H1 (cell line): ENCODE data around the gene ASCC3. TPM values are rescaled to one million over a fixed set of nuclear protein-coding genes. Genes with fewer than 3 reads are reported as not detected.

Experiments
- CTCF ChIA-PET: fragments of 300-600 bp; sonication (Branson Sonifier 250); formaldehyde crosslinking; loops from one replicate; lab custom pipeline; 2021; ENCODE audit not compliant: partially characterized antibody; lab: Charles Lee
- POLR2A ChIA-PET: fragments of 300-600 bp; sonication (Branson Sonifier 250); formaldehyde crosslinking; loops from one replicate; lab custom pipeline; 2021; ENCODE audit warnings: inconsistent platforms; ENCODE audit not compliant: partially characterized antibody; lab: Charles Lee
- DNase-seq, 2 experiments: peaks; one replicate each; pipeline versions ENCODE4 v3.0.0 to v3.0.0-alpha.2; 2010 to 2022; ENCODE audit warnings: low spot score in 2 of 2, low read depth in 1 of 2, mixed read lengths in 1 of 2
- FAIRE-seq: peaks from 2 replicates; lab custom pipeline; 2011; peaks lifted over from hg19 to GRCh38; lab: Jason Lieb, UNC
- H2AFZ ChIP-seq: 2 replicates; pipeline ENCODE4 v1.8.1; 2012; ENCODE audit warnings: low read length, inconsistent platforms
- H2AK5ac ChIP-seq: 2 replicates; pipeline ENCODE4 v1.6.1; 2013; ENCODE audit warnings: low read depth, low read length
- H2BK120ac ChIP-seq: replicated peaks from 2 replicates; pipeline ENCODE3; 2013; ENCODE audit warnings: low read depth, low read length, inconsistent platforms
- H2BK12ac ChIP-seq: 2 replicates; pipeline ENCODE4 v1.6.1; 2013; ENCODE audit warnings: low read depth, low read length
- H2BK15ac ChIP-seq: 2 replicates; pipeline ENCODE4 v1.6.1; 2013; ENCODE audit warnings: low read length
- H2BK20ac ChIP-seq: 2 replicates; pipeline ENCODE4 v1.6.1; 2013; ENCODE audit warnings: low read length
- H2BK5ac ChIP-seq: 2 replicates; pipeline ENCODE4 v1.6.1; 2013; ENCODE audit warnings: low read depth, low read length
- H3K14ac ChIP-seq: 2 replicates; pipeline ENCODE4 v1.6.1; 2013; ENCODE audit warnings: inconsistent platforms; ENCODE audit not compliant: insufficient read length
- H3K18ac ChIP-seq: 2 replicates; pipeline ENCODE4 v1.6.1; 2013; ENCODE audit warnings: low read length; ENCODE audit errors: extremely low read depth
- H3K23ac ChIP-seq: 2 replicates; pipeline ENCODE4 v1.6.1; 2013; ENCODE audit warnings: inconsistent platforms; ENCODE audit not compliant: insufficient read length
- H3K23me2 ChIP-seq: 2 replicates; pipeline ENCODE4 v1.6.1; 2013; ENCODE audit warnings: low read depth, low read length
- H3K27ac ChIP-seq: 2 replicates; pipeline ENCODE4 v1.6.1; 2011; ENCODE audit warnings: low read depth, low read length, inconsistent platforms
- H3K27me3 ChIP-seq, 4 experiments: replicated peaks in 1 of 4; 1 replicate in 1 of 4; 2 replicates in 3 of 4; pipeline versions ENCODE4 v1.6.1 to v1.8.1; 2011 to 2013; ENCODE audit warnings: low read length in 3 of 4, mild to moderate bottlenecking in 3 of 4, inconsistent platforms in 2 of 4, mixed read lengths in 2 of 4, moderate library complexity in 1 of 4; ENCODE audit not compliant: control insufficient read depth in 3 of 4, insufficient read depth in 3 of 4; ENCODE audit errors: extremely low read depth in 1 of 4
- H3K36me3 ChIP-seq, 4 experiments: 2 replicates each; pipeline versions ENCODE4 v1.6.1 to v1.8.1; 2011 to 2013; ENCODE audit warnings: mild to moderate bottlenecking in 4 of 4, low read length in 3 of 4, moderate library complexity in 2 of 4, control low read depth in 1 of 4, inconsistent platforms in 1 of 4; ENCODE audit not compliant: insufficient read depth in 4 of 4, control insufficient read depth in 2 of 4
- H3K4ac ChIP-seq: replicated peaks from 2 replicates; pipeline ENCODE3; 2013; ENCODE audit warnings: low read length, low read depth, mixed read lengths, inconsistent platforms; ENCODE audit not compliant: insufficient read length
- H3K4me1 ChIP-seq, 4 experiments: replicated peaks in 1 of 4; 1 replicate in 1 of 4; 2 replicates in 3 of 4; pipeline versions ENCODE4 v1.6.1 to v1.8.1; 2011 to 2013; ENCODE audit warnings: low read length in 3 of 4, inconsistent platforms in 2 of 4, mixed read lengths in 1 of 4; ENCODE audit not compliant: insufficient read depth in 4 of 4, control insufficient read depth in 3 of 4
- H3K4me2 ChIP-seq, 2 experiments: 2 replicates each; pipeline versions ENCODE4 v1.6.1 to v1.8.1; 2011 to 2013; ENCODE audit warnings: low read depth in 2 of 2, low read length in 2 of 2, control low read depth in 1 of 2, inconsistent platforms in 1 of 2, mild to moderate bottlenecking in 1 of 2; ENCODE audit not compliant: insufficient read depth in 1 of 2
- H3K4me3 ChIP-seq, 4 experiments: fragments of 200-600, 300-600 bp in 1 of 4; sonication (generic), shearing (Covaris generic), sonication (Bioruptor Twin) in 1 of 4; 2 replicates each; pipeline versions ENCODE4 v1.5.1 to v1.8.1; 2011 to 2016; ENCODE audit warnings: low read length in 4 of 4, low read depth in 3 of 4, control low read depth in 2 of 4, inconsistent platforms in 2 of 4, mild to moderate bottlenecking in 2 of 4, mixed read lengths in 1 of 4, moderate library complexity in 1 of 4; ENCODE audit not compliant: insufficient read depth in 2 of 4; ENCODE audit errors: extremely low read depth in 1 of 4
- H3K56ac ChIP-seq: replicated peaks from 2 replicates; pipeline ENCODE3; 2013; ENCODE audit warnings: low read depth, mild to moderate bottlenecking, mixed read lengths, low read length, inconsistent platforms; ENCODE audit not compliant: insufficient read length
- H3K79me1 ChIP-seq: 2 replicates; pipeline ENCODE4 v1.6.1; 2013; ENCODE audit warnings: low read depth, low read length, control low read depth
- H3K79me2 ChIP-seq, 2 experiments: 2 replicates each; pipeline versions ENCODE4 v1.6.1 to v1.8.1; 2012 to 2013; ENCODE audit warnings: low read length in 2 of 2, mild to moderate bottlenecking in 2 of 2, inconsistent platforms in 1 of 2; ENCODE audit not compliant: insufficient read depth in 2 of 2, control insufficient read depth in 1 of 2
- H3K9ac ChIP-seq, 4 experiments: replicated peaks in 1 of 4; 1 replicate in 1 of 4; 2 replicates in 3 of 4; pipeline versions ENCODE4 v1.6.1 to v1.8.1; 2011 to 2013; ENCODE audit warnings: low read depth in 3 of 4, low read length in 3 of 4, control low read depth in 2 of 4, mild to moderate bottlenecking in 2 of 4, moderate library complexity in 2 of 4, inconsistent platforms in 1 of 4; ENCODE audit errors: extremely low read depth in 1 of 4
- H3K9me3 ChIP-seq, 2 experiments: 2 replicates each; pipeline versions ENCODE4 v1.6.1 to v1.8.1; 2012 to 2013; ENCODE audit warnings: mild to moderate bottlenecking in 2 of 2, moderate library complexity in 2 of 2, control low read depth in 1 of 2, inconsistent platforms in 1 of 2, low read depth in 1 of 2, low read length in 1 of 2, mixed read lengths in 1 of 2; ENCODE audit not compliant: insufficient read depth in 2 of 2
- H4K20me1 ChIP-seq, 2 experiments: replicated peaks in 1 of 2; 2 replicates each; pipeline versions ENCODE3 to v1.8.1; 2011 to 2013; ENCODE audit warnings: inconsistent platforms in 2 of 2, low read length in 2 of 2, mild to moderate bottlenecking in 1 of 2; ENCODE audit not compliant: insufficient read depth in 2 of 2, control insufficient read depth in 1 of 2
- H4K5ac ChIP-seq: 2 replicates; pipeline ENCODE4 v1.6.1; 2013; ENCODE audit warnings: low read length, low read depth, mixed read lengths, inconsistent platforms; ENCODE audit not compliant: insufficient read length
- H4K8ac ChIP-seq: 2 replicates; pipeline ENCODE4 v1.8.0; 2013; ENCODE audit warnings: mild to moderate bottlenecking, moderate library complexity, low read length, inconsistent platforms; ENCODE audit not compliant: insufficient read depth; ENCODE audit errors: extremely low read depth
- H4K91ac ChIP-seq: replicated peaks from 2 replicates; pipeline ENCODE3; 2013; ENCODE audit warnings: low read length, mixed read lengths, inconsistent platforms; ENCODE audit not compliant: insufficient read length
- BRCA1 ChIP-seq: IDR thresholded peaks from 2 replicates; pipeline ENCODE4 v1.6.1; 2012; ENCODE audit warnings: low read depth, low read length, improper control_type of control experiment
- E2F6 ChIP-seq: IDR thresholded peaks from 2 replicates; pipeline ENCODE4 v1.6.1; 2012; ENCODE audit warnings: inconsistent platforms
- FOSL1 ChIP-seq: IDR thresholded peaks from 2 replicates; pipeline ENCODE4 v1.6.1; 2011; ENCODE audit warnings: mild to moderate bottlenecking, low read depth, low read length, moderate library complexity; ENCODE audit not compliant: insufficient read depth
- GTF2F1 ChIP-seq: IDR thresholded peaks from 2 replicates; pipeline ENCODE4 v1.6.1; 2012; ENCODE audit warnings: low read depth, low read length, improper control_type of control experiment, borderline replicate concordance
- KDM4A ChIP-seq: IDR thresholded peaks from one replicate; pipeline ENCODE4 v1.7.1; 2012; ENCODE audit warnings: low read depth, mild to moderate bottlenecking, moderate library complexity, low read length, inconsistent platforms; ENCODE audit not compliant: severe bottlenecking
- KDM5A ChIP-seq: fragments of 200-600 bp; IDR thresholded peaks from 2 replicates; pipeline ENCODE4 v1.7.1; 2012; ENCODE audit warnings: mild to moderate bottlenecking, low read length, inconsistent platforms, mixed read lengths
- NANOG ChIP-seq: IDR thresholded peaks from 2 replicates; pipeline ENCODE4 v1.6.1; 2011; ENCODE audit warnings: low read length, low read depth, mild to moderate bottlenecking, inconsistent platforms; ENCODE audit not compliant: insufficient read depth, poor library complexity, severe bottlenecking
- NRF1 ChIP-seq: IDR thresholded peaks from 2 replicates; pipeline ENCODE4 v1.6.1; 2011; ENCODE audit warnings: mild to moderate bottlenecking, low read depth, low read length, improper control_type of control experiment
- POLR2A ChIP-seq, 2 experiments: IDR thresholded peaks; 1 replicate in 1 of 2; 2 replicates in 1 of 2; pipeline ENCODE4 v1.6.1; 2011; ENCODE audit warnings: low read depth in 2 of 2, low read length in 2 of 2, mild to moderate bottlenecking in 2 of 2; ENCODE audit errors: control extremely low read depth in 1 of 2
- POLR2AphosphoS5 ChIP-seq: IDR thresholded peaks from 2 replicates; pipeline ENCODE4 v1.6.1; 2011; ENCODE audit warnings: low read depth, low read length
- POU5F1 ChIP-seq: IDR thresholded peaks from 2 replicates; pipeline ENCODE4 v1.6.1; 2011; ENCODE audit warnings: low read depth, mild to moderate bottlenecking, low read length, moderate library complexity
- WGBS, 2 experiments: shearing (Covaris generic) in 1 of 2; methylation state at CpG; one replicate each; pipeline versions ENCODE4 v1.1.6 to v1.1.7; 2013 to 2015; ENCODE audit warnings: low lambda C conversion rate in 2 of 2, mixed read lengths in 2 of 2, inconsistent platforms in 1 of 2, low coverage in 1 of 2, missing lambda C conversion rate in 1 of 2; ENCODE audit not compliant: insufficient replicate concordance in 2 of 2, insufficient coverage in 1 of 2, insufficient read length in 1 of 2; ENCODE audit errors: extremely low coverage in 1 of 2, missing lambda C conversion rate in 1 of 2; 5-methylcytosine and 5-hydroxymethylcytosine counted together
- polyA plus RNA-seq, 7 experiments: library from polyadenylated mRNA; depleted of rRNA in 3 of 7; stranded (reverse) in 5 of 7; unstranded in 2 of 7; fragments of >200 nt in 5 of 7; fragments of 200-250 nt in 2 of 7; gene quantifications; 1 replicate in 5 of 7; 2 replicates in 1 of 7; 4 replicates in 1 of 7; pipeline versions ENCODE4 v1.2.1 to v1.2.3, GENCODE V29; 2011 to 2013; ENCODE audit warnings: missing spikeins in 2 of 7, mixed read lengths in 2 of 7
- total RNA-seq: library from RNA; stranded (reverse); fragmentation: NEBNext Ultra II Directional; extraction: Animal tissue kit (Norgen Biotek cat#: 25700); gene quantifications from 2 replicates; pipeline ENCODE4 v1.2.1, GENCODE V29; 2021

ASCC3 gene
- total and polyA plus RNA-seq, 2 of the 8 experiments (the other 6 are each of a cell fraction or from before 2014, with no cell fraction given), result 37.5 to 77.8 TPM

DNA sequence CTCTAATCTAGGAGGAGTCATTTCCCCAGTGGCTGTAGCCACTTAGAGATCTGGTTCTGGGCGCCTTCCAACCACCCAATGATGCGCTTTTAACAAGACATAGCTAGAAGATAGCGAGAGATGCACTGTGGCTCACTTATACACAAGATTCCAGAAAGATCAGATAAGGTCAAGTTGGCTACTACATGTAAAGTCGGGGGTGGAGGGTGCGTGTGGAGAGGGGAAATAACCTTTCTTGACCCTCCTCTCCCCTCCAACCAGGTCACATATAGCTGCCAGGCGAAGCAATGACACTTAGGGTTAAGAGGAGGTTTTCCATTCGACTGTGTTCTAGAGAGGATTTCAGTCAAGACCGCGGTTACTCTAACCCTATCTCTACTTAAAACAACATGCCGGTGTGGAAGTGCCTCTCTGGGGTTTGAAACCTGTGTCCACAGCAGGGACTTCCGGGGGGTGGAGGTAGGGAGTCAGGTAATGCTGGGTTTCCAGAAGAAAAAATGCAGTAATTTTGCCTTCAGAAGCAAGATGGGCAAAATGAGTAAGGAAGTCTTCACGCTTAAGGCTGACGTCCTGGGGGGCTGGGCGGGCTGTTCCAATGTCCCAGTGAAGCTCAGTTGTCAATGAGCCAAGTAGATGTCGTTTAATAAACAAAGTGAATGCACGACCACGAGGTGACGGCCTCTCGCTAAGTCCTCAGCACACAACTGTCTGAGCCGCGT, 414.6 kb downstream of the ASCC3 start:
- DNase-seq (no peak), FAIRE-seq (no peak)
- H3K14ac ChIP-seq, result no peak overlapping the region
- no peak overlapping the region for H3K27ac ChIP-seq
- 0 out of 2 replicates have a peak overlapping the region, but pooled peaks have one; percentile 3 for H2AK5ac ChIP-seq
- no peak overlapping the region for H2BK12ac ChIP-seq
- WGBS, 2 experiments, result 3% methylated on average over 21 of the region's 21 CpGs; no CpG with 5 or more reads in 1 of the 2 experiments
- peak overlapping the region; percentile 53 to 61 for H3K4me2 ChIP-seq
- peaks cover 81 to 100% (median 92%) of the 10 kb centered on the region in 4 experiments for H3K27me3 ChIP-seq
- no peak overlapping the region for H3K18ac ChIP-seq
- H2BK20ac ChIP-seq, result no peak overlapping the region
- H3K9ac ChIP-seq, result peak overlapping the region in 1 of 4 experiments; percentile 9; a peak in 1 of 7 replicates
- H2BK120ac ChIP-seq, result no peak overlapping the region
- no peak overlapping the region for H2BK5ac ChIP-seq
- H4K8ac ChIP-seq, result no peak overlapping the region
- H4K91ac ChIP-seq, result no peak overlapping the region
- H3K36me3 ChIP-seq, result peaks cover 0 to 3% (median 0%) of the 10 kb centered on the region in 4 experiments; a peak in 1 of 8 replicates
- H3K9me3 ChIP-seq, result no peaks in the 10 kb centered on the region
- peak overlapping the region in 1 of 4 experiments; percentile 32; a peak in 2 of 8 replicates for H3K4me3 ChIP-seq
- peaks cover 6 to 22% of the 10 kb centered on the region in 2 experiments for H4K20me1 ChIP-seq
- ChIA-PET CTCF (interaction anchor here (0.7 to 11.8 kb wide), 8 partner anchors 8 to 350 kb away, joined by 3 to 215 read pairs (median 4); no protein-coding TSS in a partner anchor), POLR2A (interaction anchor here (1.0 to 2.9 kb wide), 3 partner anchors 9 to 15 kb away, joined by 3 to 11 read pairs (median 7); no protein-coding TSS in a partner anchor)
- no peak overlapping the region for H3K56ac ChIP-seq
- no peak overlapping the region for H3K23ac ChIP-seq
- H3K23me2 ChIP-seq, result peaks cover 3% of the 10 kb centered on the region; the same call in 1 of the 2 replicates
- no peak overlapping the region for H4K5ac ChIP-seq
- no peak overlapping the region for H2BK15ac ChIP-seq
- H3K4ac ChIP-seq, result no peak overlapping the region
- H2AFZ ChIP-seq, result no peak overlapping the region
- no peaks in the 10 kb centered on the region for H3K79me1 ChIP-seq
- H3K4me1 ChIP-seq, result peaks cover 9 to 36% (median 12%) of the 10 kb centered on the region in 4 experiments
- H3K79me2 ChIP-seq, result no peaks in the 10 kb centered on the region
- no peak for TF ChIP-seq KDM5A
- TF ChIP-seq POU5F1, result no peak
- no peak for TF ChIP-seq POLR2A (IDR thresholded peaks at IDR 0.05; ENCODE audit: control extremely low read depth in 1 of 2, low read depth in 2 of 2, low read length in 2 of 2)
- no peak for TF ChIP-seq BRCA1
- TF ChIP-seq E2F6, result peak; percentile 38; the same call in 1 of the 2 replicates
- no peak for TF ChIP-seq FOSL1
- TF ChIP-seq GTF2F1, result no peak
- TF ChIP-seq KDM4A, result no peak
- no peak for TF ChIP-seq NANOG
- no peak for TF ChIP-seq NRF1
- TF ChIP-seq POLR2AphosphoS5, result no peak
